ENCODE measurements around the gene RPTOR.

The RPTOR gene

GRCh38 chr17:80977172-80977571 lies 432.5 kb downstream of the RPTOR start:
- DNase-seq (ENCODE audit: insufficient read length, low spot score) (no peak), FAIRE-seq (no peak)
- TF ChIP-seq CTCF (IDR thresholded peaks at IDR 0.05; ENCODE audit: insufficient read depth, missing control alignments) = no peak

GRCh38 chr17:80978499-80979497 lies 434.2 kb downstream of the RPTOR start:
- no peak for DNase-seq (ENCODE audit: insufficient read length, low spot score)
- no peak for FAIRE-seq
- no peak for TF ChIP-seq CTCF (IDR thresholded peaks at IDR 0.05; ENCODE audit: insufficient read depth, missing control alignments)

GRCh38 chr17:80979547-80980378 lies 435.1 kb downstream of the RPTOR start:
- no peak for FAIRE-seq
- TF ChIP-seq CTCF (IDR thresholded peaks at IDR 0.05; ENCODE audit: insufficient read depth, missing control alignments) = no peak

GRCh38 chr17:80980397-80981061 lies 435.9 kb downstream of the RPTOR start:
- no peak for FAIRE-seq

More at GRCh38 chr17:80979547-80980378, 435.1 kb downstream of the RPTOR start:
- DNase-seq (ENCODE audit: insufficient read length, low spot score) = no peak

GRCh38 chr17:80981062-80981902 lies 436.6 kb downstream of the RPTOR start:
- TF ChIP-seq CTCF (IDR thresholded peaks at IDR 0.05; ENCODE audit: insufficient read depth, missing control alignments) = peak; percentile 85
- DNase-seq (ENCODE audit: insufficient read length, low spot score) (peak; percentile 90), FAIRE-seq (no peak)

More at GRCh38 chr17:80980397-80981061, 435.9 kb downstream of the RPTOR start:
- no peak for DNase-seq (ENCODE audit: insufficient read length, low spot score)
- TF ChIP-seq CTCF (IDR thresholded peaks at IDR 0.05; ENCODE audit: insufficient read depth, missing control alignments) = no peak

GRCh38 chr17:80981929-80982425 lies 437.3 kb downstream of the RPTOR start:
- DNase-seq (ENCODE audit: insufficient read length, low spot score) (no peak), FAIRE-seq (no peak)
- TF ChIP-seq CTCF (IDR thresholded peaks at IDR 0.05; ENCODE audit: insufficient read depth, missing control alignments) = no peak
